Cardiac muscle cell (in vitro differentiated cells and primary cell): ENCODE results near the gene ZNF740. TPM values are rescaled to one million over a fixed set of nuclear protein-coding genes. Genes with fewer than 3 reads are reported as not detected.

Experiments used
- DNase-seq, 2 donors: peaks; one replicate each; pipeline versions ENCODE4 v3.0.0 to v3.0.0-alpha.2; 2010 to 2017; ENCODE audit warnings: low read depth in 1 of 2, low spot score in 1 of 2
- H3K27ac ChIP-seq: fragments of 200-600 bp; sonication (generic); 2 replicates; pipeline ENCODE4 v1.5.1; 2016
- H3K27me3 ChIP-seq: fragments of 200-600 bp; sonication (generic); 2 replicates; pipeline ENCODE4 v1.6.0; 2016; ENCODE audit warnings: control low read depth
- H3K36me3 ChIP-seq: fragments of 200-600 bp; sonication (generic); 2 replicates; pipeline ENCODE4 v1.5.1; 2016; ENCODE audit warnings: control low read depth
- H3K4me1 ChIP-seq: fragments of 200-600 bp; sonication (generic); 2 replicates; pipeline ENCODE4 v1.8.1; 2017; ENCODE audit warnings: low read depth, mild to moderate bottlenecking, mixed run types
- H3K4me3 ChIP-seq: fragments of 200-600 bp; sonication (generic); 2 replicates; pipeline ENCODE4 v1.5.1; 2016; ENCODE audit warnings: mild to moderate bottlenecking
- H3K9me3 ChIP-seq: fragments of 200-600 bp; sonication (generic); 2 replicates; pipeline ENCODE4 v1.5.1; 2017; ENCODE audit warnings: low read depth, mild to moderate bottlenecking, control low read depth
- CTCF ChIP-seq: IDR thresholded peaks from 2 replicates; pipeline ENCODE4 v1.5.1; 2012; ENCODE audit warnings: low read depth, mild to moderate bottlenecking, low read length
- polyA plus RNA-seq: library from polyadenylated mRNA; unstranded; fragments of >200 nt; fragmentation: Nextera tagmentation; extraction: Ambion mirVana; gene quantifications from 2 replicates; pipeline ENCODE4 v1.2.1, GENCODE V29; 2016
- total RNA-seq: library from RNA; depleted of rRNA; stranded (reverse); fragments of >200 nt; gene quantifications from 2 replicates; pipeline ENCODE4 v1.2.3, GENCODE V29; 2016

Gene ZNF740
- total and polyA plus RNA-seq, 2 experiments from 2014 or later, result 4.4 to 20.5 TPM

DNA sequence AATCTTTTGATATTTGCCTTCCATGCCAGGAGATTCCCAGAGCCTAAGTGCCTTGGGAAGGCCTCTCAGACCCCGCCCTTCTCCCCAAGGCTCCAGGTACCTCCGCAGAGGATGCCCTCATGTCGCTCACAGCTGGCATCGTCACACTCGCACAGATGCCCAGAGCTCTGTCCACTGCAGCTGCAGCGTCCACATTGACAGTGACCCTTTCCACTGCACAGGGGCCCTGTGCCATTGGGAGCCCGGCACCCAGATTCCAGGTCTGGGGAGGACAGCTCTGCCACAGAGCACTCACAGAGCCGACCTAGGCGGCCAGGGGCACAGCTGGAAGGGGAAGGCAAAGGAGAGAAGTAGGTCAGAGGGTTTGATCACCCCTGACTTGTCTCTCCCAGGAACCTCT lies 12.5 kb downstream of the ZNF740 start:
- Histone ChIP-seq H3K27ac (no peak overlapping the region), H3K9me3 (no peaks in the 10 kb centered on the region), H3K4me1 (no peaks in the 10 kb centered on the region), H3K27me3 (peaks cover 5% of the 10 kb centered on the region), H3K36me3 (peaks cover under 1% of the 10 kb centered on the region), H3K4me3 (no peak overlapping the region)
- DNase-seq, result no peak
- TF ChIP-seq CTCF, result no peak

DNA sequence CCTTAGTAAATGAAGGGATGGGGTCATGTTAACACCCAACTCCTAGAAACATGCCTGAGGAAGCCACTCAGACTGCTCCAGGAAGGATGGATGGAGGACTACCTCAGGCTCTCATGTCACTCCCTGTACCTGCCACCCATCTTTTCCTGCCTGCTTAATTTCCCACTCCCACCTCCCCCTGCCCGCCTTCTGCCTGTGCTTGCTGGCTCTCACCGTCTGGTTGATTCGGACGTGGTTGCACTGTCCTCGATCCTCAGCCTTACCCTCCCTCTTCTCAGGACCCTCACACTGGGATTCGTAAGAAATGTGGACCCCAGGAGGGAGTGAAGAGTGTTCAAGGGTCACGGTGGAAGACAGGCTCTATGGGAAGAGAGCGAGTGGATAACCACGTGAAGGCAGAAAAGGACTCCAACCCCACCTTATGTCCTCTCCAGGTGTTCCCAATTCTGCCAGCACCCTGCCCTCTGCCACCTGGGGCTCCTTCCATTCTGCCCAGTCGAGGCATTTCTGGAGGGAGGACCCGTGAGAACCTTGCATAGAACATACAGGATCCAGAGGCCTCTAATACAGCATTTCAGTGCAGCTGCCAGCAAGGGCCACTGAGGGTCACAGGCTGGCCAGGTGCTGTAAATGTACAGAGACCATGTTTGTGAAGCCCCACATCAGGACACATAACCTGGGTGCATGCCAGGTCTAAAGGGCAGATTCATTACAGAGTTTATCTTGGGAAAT lies 13.6 kb downstream of the ZNF740 start:
- TF ChIP-seq CTCF, result no peak
- Histone ChIP-seq H3K27ac (no peak overlapping the region), H3K36me3 (no peaks in the 10 kb centered on the region), H3K27me3 (peaks cover 13% of the 10 kb centered on the region), H3K9me3 (no peaks in the 10 kb centered on the region), H3K4me1 (no peaks in the 10 kb centered on the region), H3K4me3 (no peak overlapping the region)
- DNase-seq, result no peak

GRCh38 chr12:53194973-53195372 lies 14.5 kb downstream of the ZNF740 start:
- Histone ChIP-seq H3K36me3 (no peaks in the 10 kb centered on the region), H3K4me3 (no peak overlapping the region), H3K9me3 (no peaks in the 10 kb centered on the region), H3K27me3 (peaks cover 13% of the 10 kb centered on the region), H3K4me1 (no peaks in the 10 kb centered on the region), H3K27ac (no peak overlapping the region)
- no peak for TF ChIP-seq CTCF
- DNase-seq, result no peak

GRCh38 chr12:53195516-53196420 lies 15.2 kb downstream of the ZNF740 start:
- TF ChIP-seq CTCF, result no peak
- no peaks in the 10 kb centered on the region for H3K9me3 ChIP-seq
- H3K27me3 ChIP-seq, result peaks cover 13% of the 10 kb centered on the region
- no peak overlapping the region for H3K4me3 ChIP-seq
- no peaks in the 10 kb centered on the region for H3K4me1 ChIP-seq
- H3K36me3 ChIP-seq, result no peaks in the 10 kb centered on the region
- DNase-seq, result no peak
- H3K27ac ChIP-seq, result no peak overlapping the region

DNA sequence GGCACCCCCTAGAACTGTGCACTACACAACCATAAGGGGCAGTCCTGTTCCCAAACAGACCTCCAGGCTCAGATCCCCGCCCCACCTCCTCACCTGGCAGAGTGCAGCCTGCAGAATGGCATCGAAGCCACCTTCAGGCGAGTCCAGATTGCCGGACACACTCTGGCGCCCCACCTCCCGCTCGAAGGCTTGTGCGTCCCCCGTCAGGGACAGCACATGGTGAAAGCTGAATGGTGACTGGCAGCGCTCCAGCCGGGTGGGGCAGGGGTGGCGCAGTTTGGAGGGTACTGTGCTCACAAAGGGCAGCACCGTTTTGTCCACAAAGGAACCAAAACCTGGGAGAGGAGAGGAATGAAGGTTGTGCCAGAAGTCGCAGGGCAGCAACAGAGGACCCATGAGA lies 16.0 kb downstream of the ZNF740 start:
- no peak overlapping the region for H3K27ac ChIP-seq
- no peak for DNase-seq

More for the DNA sequence above, 16.0 kb downstream of the ZNF740 start:
- H3K4me1 ChIP-seq, result no peaks in the 10 kb centered on the region
- no peaks in the 10 kb centered on the region for H3K36me3 ChIP-seq
- no peaks in the 10 kb centered on the region for H3K9me3 ChIP-seq
- no peak for TF ChIP-seq CTCF
- peaks cover 13% of the 10 kb centered on the region for H3K27me3 ChIP-seq
- H3K4me3 ChIP-seq, result no peak overlapping the region
